Measurements from ENCODE around the gene KCNH1. TPM values are rescaled to one million over a fixed set of nuclear protein-coding genes. Genes with fewer than 3 reads are reported as not detected.
"Not testable (repeated sequence)": the region's sequence is repeated elsewhere in the genome, so short reads cannot be mapped to it uniquely, and the experiment has no call there.

KCNH1 gene
- total and polyA plus RNA-seq, 2 experiments from 2014 or later: 0.03 to 0.17 TPM

GRCh38 chr1:211009944-211010343 is 124.0 kb downstream of the KCNH1 start:
- H3K4me1 ChIP-seq (ENCODE audit: insufficient read depth): no peaks in the 10 kb centered on the region
- H3K27ac ChIP-seq: no peak overlapping the region
- H2AFZ ChIP-seq: no peak overlapping the region
- H3K27me3 ChIP-seq: no peaks in the 10 kb centered on the region
- DNase-seq (ENCODE audit: low spot score): no peak
- H3K9me3 ChIP-seq (ENCODE audit: low read depth): no peaks in the 10 kb centered on the region
- H3K36me3 ChIP-seq (replicated peaks; ENCODE audit: insufficient read depth, low read depth): no peaks in the 10 kb centered on the region
- WGBS (ENCODE audit: low lambda C conversion rate, missing lambda C conversion rate): 60% methylated on average over 5 of the region's 5 CpGs
- H3K9me2 ChIP-seq (replicated peaks; ENCODE audit: insufficient read depth): no peaks in the 10 kb centered on the region
- no peaks in the 10 kb centered on the region for H3K79me2 ChIP-seq
- no peak overlapping the region for H3K4me2 ChIP-seq
- TF ChIP-seq EZH2 (IDR thresholded peaks at IDR 0.05; ENCODE audit: borderline replicate concordance) (no peak), EZH2phosphoT487 (IDR thresholded peaks at IDR 0.05; ENCODE audit: low read depth, severe bottlenecking, unreplicated experiment) (no peak), CTCF (IDR thresholded peaks at IDR 0.05; ENCODE audit: poor library complexity) (no peak)
- no peak overlapping the region for H3K4me3 ChIP-seq
- H4K20me1 ChIP-seq (ENCODE audit: insufficient read depth, poor library complexity, severe bottlenecking): no peaks in the 10 kb centered on the region

GRCh38 chr1:211007830-211008229 is 126.1 kb downstream of the KCNH1 start:
- Histone ChIP-seq H3K9me2 (replicated peaks; ENCODE audit: insufficient read depth) (no peaks in the 10 kb centered on the region), H3K4me1 (ENCODE audit: insufficient read depth) (no peaks in the 10 kb centered on the region), H3K79me2 (no peaks in the 10 kb centered on the region), H3K4me3 (no peak overlapping the region), H3K4me2 (no peak overlapping the region), H3K27me3 (no peaks in the 10 kb centered on the region), H3K36me3 (replicated peaks; ENCODE audit: insufficient read depth, low read depth) (no peaks in the 10 kb centered on the region), H2AFZ (no peak overlapping the region), H3K9me3 (ENCODE audit: low read depth) (no peaks in the 10 kb centered on the region), H4K20me1 (ENCODE audit: insufficient read depth, poor library complexity, severe bottlenecking) (no peaks in the 10 kb centered on the region), H3K27ac (no peak overlapping the region)
- 91% methylated on average over 1 of the region's 1 CpG for WGBS (ENCODE audit: low lambda C conversion rate, missing lambda C conversion rate)
- no peak for TF ChIP-seq EZH2phosphoT487 (IDR thresholded peaks at IDR 0.05; ENCODE audit: low read depth, severe bottlenecking, unreplicated experiment)
- no peak for TF ChIP-seq EZH2 (IDR thresholded peaks at IDR 0.05; ENCODE audit: borderline replicate concordance)
- no peak for DNase-seq (ENCODE audit: low spot score)

- H3K4me3 ChIP-seq; H3K4me2 ChIP-seq; H3K27ac ChIP-seq; H4K20me1 ChIP-seq (ENCODE audit: insufficient read depth, poor library complexity, severe bottlenecking); H3K27me3 ChIP-seq; H3K9me3 ChIP-seq (ENCODE audit: low read depth); H3K79me2 ChIP-seq; H3K36me3 ChIP-seq (replicated peaks; ENCODE audit: insufficient read depth, low read depth); H3K4me1 ChIP-seq (ENCODE audit: insufficient read depth); H2AFZ ChIP-seq; H3K9me2 ChIP-seq (replicated peaks; ENCODE audit: insufficient read depth); DNase-seq (ENCODE audit: low spot score): not testable (repeated sequence)
- WGBS (ENCODE audit: low lambda C conversion rate, missing lambda C conversion rate): 92% methylated on average over 13 of the region's 13 CpGs
Observed at GRCh38 chr1:210995931-210996330, 138.0 kb downstream of the KCNH1 start.

- DNase-seq (ENCODE audit: low spot score): no peak
- WGBS (ENCODE audit: low lambda C conversion rate, missing lambda C conversion rate): 81% methylated on average over 4 of the region's 4 CpGs
- Histone ChIP-seq H3K36me3 (replicated peaks; ENCODE audit: insufficient read depth, low read depth) (no peaks in the 10 kb centered on the region), H3K27ac (no peak overlapping the region), H3K4me2 (no peak overlapping the region), H3K9me2 (replicated peaks; ENCODE audit: insufficient read depth) (no peaks in the 10 kb centered on the region), H3K27me3 (no peaks in the 10 kb centered on the region), H3K79me2 (no peaks in the 10 kb centered on the region), H3K4me3 (no peak overlapping the region), H3K4me1 (ENCODE audit: insufficient read depth) (no peaks in the 10 kb centered on the region), H3K9me3 (ENCODE audit: low read depth) (no peaks in the 10 kb centered on the region), H2AFZ (no peak overlapping the region), H4K20me1 (ENCODE audit: insufficient read depth, poor library complexity, severe bottlenecking) (no peaks in the 10 kb centered on the region)
- TF ChIP-seq EZH2 (IDR thresholded peaks at IDR 0.05; ENCODE audit: borderline replicate concordance): no peak
- TF ChIP-seq CTCF (IDR thresholded peaks at IDR 0.05; ENCODE audit: poor library complexity): no peak
- no peak for TF ChIP-seq EZH2phosphoT487 (IDR thresholded peaks at IDR 0.05; ENCODE audit: low read depth, severe bottlenecking, unreplicated experiment)
Observed at GRCh38 chr1:210992837-210993236, 141.1 kb downstream of the KCNH1 start.
